C4-2B (cell line): ENCODE data around the gene SP3.

Experiments
- CTCF ChIP-seq: fragments of 450-650 bp; conservative IDR thresholded peaks from 2 replicates; pipeline ENCODE4 v1.5.1; 2017; ENCODE audit warnings: mild to moderate bottlenecking
- ZFX ChIP-seq: fragments of 450-650 bp; IDR thresholded peaks from 2 replicates; pipeline ENCODE4 v1.6.1; 2017

GRCh38 chr2:173989160-173989883, 24.1 kb upstream of the SP3 start:
- TF ChIP-seq CTCF (no peak), ZFX (no peak)
